ENCODE measurements around the gene NLRP10.

Gene NLRP10

GRCh38 chr11:7967826-7968225 is 2.6 kb upstream of the NLRP10 start:
- Histone ChIP-seq H3K27ac (ENCODE audit: low read length) (no peak overlapping the region), H3F3A (ENCODE audit: insufficient read depth, low read length) (no peaks in the 10 kb centered on the region), H3K4me2 (ENCODE audit: low read depth, low read length) (no peak overlapping the region), H3K9ac (ENCODE audit: low read length) (no peak overlapping the region), H4K20me1 (ENCODE audit: insufficient read depth, low read length) (no peaks in the 10 kb centered on the region), H3K36me3 (replicated peaks; ENCODE audit: insufficient read depth, low read length) (no peaks in the 10 kb centered on the region), H3K4me3 (ENCODE audit: low read length) (no peak overlapping the region), H2AFZ (ENCODE audit: low read length) (no peak overlapping the region), H3K9me2 (replicated peaks; ENCODE audit: insufficient read depth, low read length) (no peaks in the 10 kb centered on the region), H3K79me2 (ENCODE audit: low read length) (no peaks in the 10 kb centered on the region), H3K9me3 (replicated peaks; ENCODE audit: insufficient read depth, low read length) (no peaks in the 10 kb centered on the region), H3K4me1 (ENCODE audit: low read length) (no peaks in the 10 kb centered on the region), H3K27me3 (replicated peaks; ENCODE audit: insufficient read depth, low read length) (no peaks in the 10 kb centered on the region)
- TF ChIP-seq CTCF (IDR thresholded peaks at IDR 0.05; ENCODE audit: low read length) (no peak), EZH2 (optimal IDR thresholded peaks at IDR 0.05; ENCODE audit: low read depth, low read length) (no peak), EZH2phosphoT487 (IDR thresholded peaks at IDR 0.05; ENCODE audit: low read length) (no peak)
- DNase-seq: no peak

GRCh38 chr11:7967097-7967496 is 1.9 kb upstream of the NLRP10 start:
- no peaks in the 10 kb centered on the region for H3K27me3 ChIP-seq (replicated peaks; ENCODE audit: insufficient read depth, low read length)
- no peak for TF ChIP-seq EZH2phosphoT487 (IDR thresholded peaks at IDR 0.05; ENCODE audit: low read length)
- TF ChIP-seq EZH2 (optimal IDR thresholded peaks at IDR 0.05; ENCODE audit: low read depth, low read length): no peak
- no peak for TF ChIP-seq CTCF (IDR thresholded peaks at IDR 0.05; ENCODE audit: low read length)
- H3K36me3 ChIP-seq (replicated peaks; ENCODE audit: insufficient read depth, low read length): no peaks in the 10 kb centered on the region
- no peaks in the 10 kb centered on the region for H3K9me2 ChIP-seq (replicated peaks; ENCODE audit: insufficient read depth, low read length)
- H3K9me3 ChIP-seq (replicated peaks; ENCODE audit: insufficient read depth, low read length): no peaks in the 10 kb centered on the region
- no peaks in the 10 kb centered on the region for H4K20me1 ChIP-seq (ENCODE audit: insufficient read depth, low read length)
- no peaks in the 10 kb centered on the region for H3K4me1 ChIP-seq (ENCODE audit: low read length)
- H3K27ac ChIP-seq (ENCODE audit: low read length): no peak overlapping the region
- no peaks in the 10 kb centered on the region for H3F3A ChIP-seq (ENCODE audit: insufficient read depth, low read length)
- H3K79me2 ChIP-seq (ENCODE audit: low read length): no peaks in the 10 kb centered on the region
- DNase-seq: no peak
- H2AFZ ChIP-seq (ENCODE audit: low read length): no peak overlapping the region
- H3K4me3 ChIP-seq (ENCODE audit: low read length): no peak overlapping the region
- H3K4me2 ChIP-seq (ENCODE audit: low read depth, low read length): no peak overlapping the region
- H3K9ac ChIP-seq (ENCODE audit: low read length): no peak overlapping the region

GRCh38 chr11:7964873-7965272 is 374 bp downstream of the NLRP10 start:
- no peak for TF ChIP-seq CTCF (IDR thresholded peaks at IDR 0.05; ENCODE audit: low read length)
- no peak overlapping the region for H2AFZ ChIP-seq (ENCODE audit: low read length)
- no peaks in the 10 kb centered on the region for H3K4me1 ChIP-seq (ENCODE audit: low read length)
- no peaks in the 10 kb centered on the region for H3K27me3 ChIP-seq (replicated peaks; ENCODE audit: insufficient read depth, low read length)
- no peaks in the 10 kb centered on the region for H4K20me1 ChIP-seq (ENCODE audit: insufficient read depth, low read length)
- H3K9ac ChIP-seq (ENCODE audit: low read length): no peak overlapping the region
- H3K9me3 ChIP-seq (replicated peaks; ENCODE audit: insufficient read depth, low read length): no peaks in the 10 kb centered on the region
- no peaks in the 10 kb centered on the region for H3F3A ChIP-seq (ENCODE audit: insufficient read depth, low read length)
- H3K9me2 ChIP-seq (replicated peaks; ENCODE audit: insufficient read depth, low read length): no peaks in the 10 kb centered on the region
- no peak overlapping the region for H3K27ac ChIP-seq (ENCODE audit: low read length)
- no peaks in the 10 kb centered on the region for H3K36me3 ChIP-seq (replicated peaks; ENCODE audit: insufficient read depth, low read length)
- no peak for DNase-seq
- no peak overlapping the region for H3K4me2 ChIP-seq (ENCODE audit: low read depth, low read length)
- no peaks in the 10 kb centered on the region for H3K79me2 ChIP-seq (ENCODE audit: low read length)
- H3K4me3 ChIP-seq (ENCODE audit: low read length): no peak overlapping the region

- Histone ChIP-seq H3K4me2 (ENCODE audit: low read depth, low read length) (no peak overlapping the region), H3K27ac (ENCODE audit: low read length) (no peak overlapping the region), H2AFZ (ENCODE audit: low read length) (no peak overlapping the region)
Observed at GRCh38 chr11:7964261-7964660, 986 bp downstream of the NLRP10 start.

More at GRCh38 chr11:7964261-7964660, 986 bp downstream of the NLRP10 start:
- Histone ChIP-seq H3K27me3 (replicated peaks; ENCODE audit: insufficient read depth, low read length) (no peaks in the 10 kb centered on the region), H4K20me1 (ENCODE audit: insufficient read depth, low read length) (no peaks in the 10 kb centered on the region), H3F3A (ENCODE audit: insufficient read depth, low read length) (no peaks in the 10 kb centered on the region), H3K9ac (ENCODE audit: low read length) (no peak overlapping the region), H3K36me3 (replicated peaks; ENCODE audit: insufficient read depth, low read length) (no peaks in the 10 kb centered on the region), H3K4me1 (ENCODE audit: low read length) (no peaks in the 10 kb centered on the region), H3K9me2 (replicated peaks; ENCODE audit: insufficient read depth, low read length) (no peaks in the 10 kb centered on the region), H3K9me3 (replicated peaks; ENCODE audit: insufficient read depth, low read length) (no peaks in the 10 kb centered on the region), H3K4me3 (ENCODE audit: low read length) (no peak overlapping the region), H3K79me2 (ENCODE audit: low read length) (no peaks in the 10 kb centered on the region)
- DNase-seq: no peak
- TF ChIP-seq EZH2phosphoT487 (IDR thresholded peaks at IDR 0.05; ENCODE audit: low read length): no peak
- TF ChIP-seq EZH2 (optimal IDR thresholded peaks at IDR 0.05; ENCODE audit: low read depth, low read length): no peak
- TF ChIP-seq CTCF (IDR thresholded peaks at IDR 0.05; ENCODE audit: low read length): no peak

All from MM.1S (cell line).